ENCODE measurements around the gene INCENP. TPM values are rescaled to one million over a fixed set of nuclear protein-coding genes. Genes with fewer than 3 reads are reported as not detected.
"Not testable (repeated sequence)": the region's sequence is repeated elsewhere in the genome, so short reads cannot be mapped to it uniquely, and the experiment has no call there.

INCENP gene
- total RNA-seq, 1 experiment from 2014 or later, result 86.6 TPM

DNA sequence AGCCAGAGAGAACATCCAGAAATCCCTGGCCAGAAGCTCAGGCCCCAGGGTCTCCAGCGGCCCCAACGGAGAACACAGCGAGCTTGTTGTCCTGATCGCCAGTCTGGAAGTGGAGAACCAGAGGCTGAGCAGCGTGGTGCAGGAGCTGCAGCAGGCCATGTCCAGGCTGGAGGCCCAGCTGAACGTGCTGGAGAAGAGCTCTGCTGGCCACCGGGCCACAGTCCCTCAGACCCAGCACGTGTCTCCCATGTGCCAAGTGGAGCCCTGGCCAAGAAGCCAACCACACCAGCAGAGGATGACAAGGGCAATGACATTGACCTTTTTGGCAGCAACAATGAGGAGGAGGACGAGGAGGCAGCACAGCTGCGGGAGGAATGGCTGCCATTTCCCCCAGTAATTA, 45.6 kb downstream of the INCENP start:
- no peak for DNase-seq (ENCODE audit: low read depth)

DNA sequence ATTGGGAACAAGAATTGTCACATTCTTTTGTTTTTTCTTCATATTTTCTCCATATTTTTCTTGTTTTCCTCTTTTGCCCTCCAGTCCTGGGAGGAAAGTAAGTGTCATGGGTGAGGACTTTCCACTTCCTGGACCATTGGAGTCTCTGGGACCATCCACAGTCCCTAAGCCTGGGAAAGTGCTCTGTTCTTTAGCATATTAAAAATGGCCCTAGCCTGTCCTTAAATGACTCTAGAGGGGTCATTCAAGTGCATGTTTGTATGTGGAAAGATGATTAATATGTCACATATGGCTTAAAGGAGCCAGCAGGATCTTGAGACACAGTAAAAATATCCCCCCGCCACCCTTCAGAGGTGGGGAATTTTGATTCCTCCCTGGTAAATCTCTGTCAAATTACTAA, 46.1 kb downstream of the INCENP start:
- DNase-seq (ENCODE audit: low read depth), result no peak

DNA sequence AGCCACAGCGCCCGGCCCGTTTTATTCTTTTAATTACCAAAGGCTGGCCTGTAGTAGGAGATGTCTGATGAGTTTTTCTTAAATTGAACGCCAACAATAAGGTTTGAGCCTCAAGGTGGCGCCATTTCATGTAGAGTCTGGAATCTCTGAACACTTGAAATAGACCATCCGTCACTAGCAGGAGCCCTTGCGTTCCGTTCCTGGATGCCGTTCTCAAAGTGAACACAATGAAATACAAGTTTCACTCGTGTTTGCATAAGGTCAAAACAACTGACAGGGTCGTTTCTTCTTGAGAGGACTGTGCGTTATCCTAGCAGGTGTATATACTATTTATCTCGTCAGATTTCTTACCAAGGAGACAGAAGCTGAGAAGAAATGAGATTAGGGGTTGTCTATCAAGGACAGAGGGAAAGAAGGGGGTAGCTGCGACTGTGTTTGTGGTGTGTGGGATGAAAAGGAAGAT, 47.5 kb downstream of the INCENP start:
- DNase-seq (ENCODE audit: low read depth), result peak; percentile 74

DNA sequence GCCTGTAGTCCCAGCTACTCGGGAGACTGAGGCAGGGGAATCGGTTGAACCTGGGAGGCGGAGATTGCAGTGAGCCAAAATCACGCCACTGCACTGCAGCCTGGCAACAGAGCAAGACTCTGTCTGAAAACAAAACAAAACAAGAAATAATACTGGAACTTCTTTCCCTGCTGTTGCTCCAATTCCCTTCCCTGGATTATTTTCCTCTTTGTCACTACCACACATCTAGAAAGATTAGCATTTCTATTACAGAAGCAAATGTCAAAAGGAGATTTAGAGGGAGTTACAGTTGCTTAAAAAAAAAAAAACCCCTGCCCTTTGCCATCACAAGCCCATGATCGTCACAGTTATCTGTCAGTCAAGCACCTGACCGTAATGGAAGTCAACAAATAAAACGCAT, 48.5 kb downstream of the INCENP start:
- DNase-seq (ENCODE audit: low read depth), result no peak

DNA sequence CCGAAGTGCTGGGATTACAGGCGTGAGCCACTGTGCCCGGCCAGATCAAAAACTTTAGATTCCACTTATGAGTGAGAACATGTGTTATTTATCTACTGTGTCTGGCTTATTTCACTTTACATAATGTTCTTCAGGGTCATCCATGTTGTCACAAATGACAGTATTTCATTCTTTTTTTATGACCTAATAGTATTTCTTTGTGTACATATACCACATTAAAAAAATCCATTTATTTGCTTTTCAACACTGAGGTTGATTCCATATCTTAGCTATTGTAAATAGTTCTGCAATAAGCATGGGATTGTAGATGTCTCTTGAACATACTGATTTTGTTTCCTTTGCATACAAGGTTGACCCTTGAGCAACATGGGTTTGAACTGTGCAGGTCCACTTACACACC, 53.0 kb downstream of the INCENP start:
- DNase-seq (ENCODE audit: low read depth), result no peak

DNA sequence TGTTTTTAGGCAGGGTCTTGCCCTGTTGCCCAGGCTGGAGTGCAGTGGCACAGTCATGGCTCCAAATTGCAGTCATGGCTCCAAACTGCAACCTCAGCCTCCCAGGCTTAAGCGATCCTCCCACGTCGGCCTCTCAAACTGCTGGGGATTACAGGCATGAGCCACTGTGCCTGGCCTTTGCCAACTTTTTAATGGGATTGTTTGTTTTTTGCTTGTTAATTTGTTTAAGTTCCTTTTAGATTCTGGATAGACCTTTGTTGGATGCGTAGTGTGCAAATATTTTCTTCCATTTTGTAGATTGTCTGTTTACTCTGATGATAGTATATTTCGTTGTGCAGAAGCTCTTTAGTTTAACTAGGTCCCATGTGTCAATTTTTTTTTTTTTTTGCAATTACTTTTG, 56.2 kb downstream of the INCENP start:
- no peak for DNase-seq (ENCODE audit: low read depth)

DNA sequence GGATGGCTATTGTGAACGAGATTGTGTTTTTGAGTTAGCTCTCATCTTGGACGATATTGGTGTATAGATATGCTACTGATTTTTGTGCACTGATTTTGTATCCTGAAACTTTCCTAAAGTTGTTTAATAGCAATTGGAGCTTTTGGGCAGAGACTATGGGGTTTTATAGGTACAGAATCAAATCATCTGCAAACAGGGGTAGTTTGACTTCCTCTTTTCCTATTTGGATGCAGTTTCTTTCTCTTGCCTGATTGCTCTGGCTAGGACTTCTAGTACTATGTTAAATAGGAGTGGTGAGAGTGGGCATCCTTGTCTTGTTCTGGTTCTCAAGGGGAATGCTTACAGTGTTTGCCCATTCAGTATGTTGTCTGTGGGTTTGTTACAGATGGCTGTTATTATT, 57.3 kb downstream of the INCENP start:
- no peak for DNase-seq (ENCODE audit: low read depth)

DNA sequence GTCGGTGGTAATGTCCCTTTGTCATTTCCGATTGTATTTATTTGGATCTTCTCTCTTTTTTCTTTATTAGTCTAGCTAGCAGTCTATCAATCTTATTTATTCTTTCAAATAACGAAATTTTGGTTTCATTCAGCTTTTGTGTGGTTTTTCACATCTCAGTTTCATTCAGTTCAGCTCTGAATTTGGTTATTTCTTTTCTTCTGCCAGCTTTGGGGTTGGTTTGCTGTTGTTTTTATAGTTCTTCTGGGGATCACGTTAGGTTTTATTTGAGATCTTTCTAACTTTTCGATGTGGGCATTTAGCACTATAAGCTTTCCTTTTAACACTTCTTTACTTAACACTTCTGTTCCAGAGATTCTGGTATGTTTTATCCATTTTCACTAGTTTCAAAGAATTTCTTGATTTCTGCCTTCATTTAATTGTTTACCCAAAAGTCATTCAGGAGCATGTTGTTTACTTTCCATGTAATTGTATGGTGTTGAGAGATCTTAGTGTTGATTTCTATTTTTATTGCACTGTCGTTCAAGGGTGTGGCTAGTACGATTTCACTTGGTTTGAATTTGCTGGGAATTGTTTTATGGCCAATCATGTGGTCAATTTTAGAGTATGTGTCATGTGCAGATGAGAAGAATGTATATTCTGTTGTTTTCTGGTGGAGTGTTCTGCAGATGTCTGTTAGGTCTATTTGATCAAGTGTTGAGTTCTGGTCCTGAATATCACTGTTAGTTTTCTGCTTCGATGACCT, 58.5 kb downstream of the INCENP start:
- DNase-seq (ENCODE audit: low read depth), result no peak

DNA sequence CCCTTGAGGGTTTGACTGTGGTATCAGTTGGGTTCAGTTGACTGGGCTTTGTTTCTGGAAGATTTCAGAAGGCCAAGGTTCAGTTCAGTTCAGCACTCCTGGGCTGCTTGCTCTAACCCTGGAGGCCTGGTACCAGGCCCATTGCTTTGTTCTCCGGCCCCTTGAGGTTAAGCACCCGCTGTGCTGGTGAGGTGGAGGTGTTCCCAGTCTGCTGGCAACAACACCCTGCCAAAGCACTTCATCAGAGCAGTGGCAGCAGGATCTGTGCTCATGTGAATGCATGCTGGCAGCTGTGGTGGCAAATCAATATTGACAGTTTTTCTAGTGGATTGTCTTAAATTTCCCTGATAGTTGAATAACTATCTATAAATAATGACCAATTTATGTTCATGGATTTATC, 62.4 kb downstream of the INCENP start:
- DNase-seq (ENCODE audit: low read depth), result no peak

DNA sequence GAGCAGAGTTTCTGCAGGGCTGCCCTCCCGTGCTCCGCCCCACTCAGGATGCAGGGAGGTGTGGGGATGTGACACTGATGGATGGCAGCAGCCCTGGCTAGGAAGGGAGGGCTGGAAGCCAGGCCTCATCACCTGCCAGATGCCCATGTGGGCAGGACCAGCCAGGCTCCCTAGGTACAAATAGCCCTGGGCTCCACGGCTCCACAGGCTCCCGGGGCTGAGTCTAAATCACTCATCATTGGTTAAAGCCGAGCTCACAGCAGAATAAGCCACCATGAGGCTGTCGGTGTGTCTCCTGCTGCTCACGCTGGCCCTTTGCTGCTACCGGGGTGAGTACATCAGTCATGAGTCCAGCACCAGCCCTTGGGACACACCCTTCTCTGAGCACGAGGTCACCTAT, 66.2 kb downstream of the INCENP start, which contains the start of gene SCGB1D1:
Gene SCGB1D1, plus strand, starts transcription at position 206 of the 400 bp plus-strand sequence. Its CDS starts 69 bp downstream, at position 275.
- DNase-seq (ENCODE audit: low read depth), result no peak

DNA sequence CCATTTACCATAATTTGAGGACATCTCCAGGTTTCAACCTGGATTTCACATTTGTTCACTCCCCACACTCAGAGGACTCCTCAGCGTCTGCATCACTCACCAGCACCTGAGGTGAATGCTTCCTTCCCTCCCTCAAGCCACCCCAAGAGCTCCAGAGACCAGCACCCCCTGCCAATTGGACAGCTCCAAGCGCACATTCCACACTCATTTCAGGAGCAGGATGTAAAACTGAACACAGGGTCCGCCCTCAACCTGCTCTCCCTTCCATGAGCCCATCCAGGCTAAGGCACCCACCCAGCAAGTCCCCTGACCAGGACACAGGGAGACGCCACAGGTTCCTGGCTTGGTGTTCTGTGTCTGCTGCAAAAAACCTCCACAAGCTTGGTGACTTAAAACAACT, 70.1 kb downstream of the INCENP start:
- DNase-seq (ENCODE audit: low read depth), result no peak

DNA sequence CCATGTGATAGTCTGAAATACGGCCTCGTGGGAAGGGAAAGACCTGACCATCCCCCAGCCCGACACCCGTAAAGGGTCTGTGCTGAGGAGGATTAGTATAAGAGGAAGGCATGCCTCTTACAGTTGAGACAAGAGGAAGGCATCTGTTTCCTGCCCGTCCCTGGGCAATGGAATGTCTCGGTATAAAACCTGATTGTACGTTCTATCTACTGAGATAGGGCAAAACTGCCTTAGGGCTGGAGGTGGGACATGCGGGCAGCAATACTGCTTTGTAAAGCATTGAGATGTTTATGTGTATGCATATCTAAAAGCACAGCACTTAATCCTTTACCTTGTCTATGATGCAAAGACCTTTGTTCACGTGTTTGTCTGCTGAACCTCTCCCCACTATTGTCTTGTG, 71.2 kb downstream of the INCENP start:
- DNase-seq (ENCODE audit: low read depth), result not testable (repeated sequence)

DNA sequence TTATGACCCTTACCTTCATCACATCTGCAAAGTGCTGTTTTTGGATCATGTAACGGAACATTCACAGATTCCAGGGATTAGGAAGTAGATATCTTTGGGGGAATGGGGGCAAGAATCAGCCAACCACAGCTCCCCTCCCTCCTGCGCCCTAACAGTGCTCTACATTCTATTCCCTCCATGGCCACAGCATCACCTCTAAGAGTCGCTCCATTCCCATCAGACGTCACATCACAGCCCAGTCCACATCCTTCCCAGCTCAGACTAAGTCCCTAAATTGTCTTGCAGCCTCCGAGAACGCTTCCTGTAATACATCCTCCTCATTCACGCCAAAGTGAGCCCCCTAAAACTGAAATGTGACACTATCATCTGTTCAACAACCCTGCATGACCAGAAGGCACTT, 72.1 kb downstream of the INCENP start:
- no peak for DNase-seq (ENCODE audit: low read depth)

DNA sequence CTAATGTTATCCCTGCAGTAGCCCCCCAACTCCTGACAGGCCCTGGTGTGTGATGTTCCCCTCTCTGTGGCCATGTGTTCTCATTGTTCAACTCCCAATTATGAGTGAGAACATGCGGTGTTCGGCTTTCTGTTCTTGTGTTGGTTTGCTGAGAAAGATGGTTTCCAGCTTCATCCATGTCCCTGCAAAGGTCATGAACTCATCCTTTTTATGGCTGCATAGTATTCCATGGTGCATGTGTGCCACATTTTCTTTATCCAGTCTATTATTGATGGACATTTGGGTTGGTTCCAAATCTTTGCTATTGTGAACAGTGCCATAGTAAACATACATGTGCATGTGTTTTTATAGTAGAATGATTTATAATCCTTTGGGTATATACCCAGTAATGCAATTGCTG, 73.6 kb downstream of the INCENP start:
- DNase-seq (ENCODE audit: low read depth), result not testable (repeated sequence)

DNA sequence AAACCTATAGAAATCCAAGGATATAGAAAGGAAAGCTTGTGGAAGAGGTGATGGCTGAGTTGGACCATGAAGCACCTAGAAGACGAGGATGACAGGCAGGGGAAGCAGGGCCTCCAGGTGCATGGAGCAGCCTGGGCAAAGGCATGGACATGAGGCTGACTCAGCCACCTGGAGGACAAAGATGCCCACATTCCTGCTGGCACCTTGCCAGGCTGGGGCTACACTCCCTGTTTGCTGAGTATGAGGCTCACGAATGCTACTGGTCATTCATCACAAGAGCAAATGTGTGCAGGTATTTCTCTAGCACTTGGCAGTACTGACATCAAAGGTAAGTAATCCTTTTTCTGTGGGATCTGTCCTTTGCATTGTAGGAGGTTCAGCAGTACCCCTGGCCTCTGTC, 77.6 kb downstream of the INCENP start:
- no peak for DNase-seq (ENCODE audit: low read depth)

Other genes starting within 250 kb of the INCENP start
- gene FADS3, start 232.5 kb upstream of the INCENP start, total RNA-seq (2014; rRNA removed), result 293 and 313 TPM in 2 replicates
- gene RAB3IL1, start 206.4 kb upstream of the INCENP start, total RNA-seq (2014; rRNA removed), result 2.4 and 4.8 TPM in 2 replicates
- 3.5 and 7.1 TPM in 2 replicates for gene BEST1, start 173.7 kb upstream of the INCENP start, total RNA-seq (2014; rRNA removed)
- 718 and 1,060 TPM in 2 replicates for gene FTH1, start 156.4 kb upstream of the INCENP start, total RNA-seq (2014; rRNA removed)
- gene SCGB1D1, start 66.2 kb downstream of the INCENP start, total RNA-seq (2014; rRNA removed), result not detected in 2 replicates
- not detected in 2 replicates for gene SCGB2A1, start 84.7 kb downstream of the INCENP start, total RNA-seq (2014; rRNA removed)
- gene SCGB1D2, start 118.2 kb downstream of the INCENP start, total RNA-seq (2014; rRNA removed), result not detected in 2 replicates
- gene SCGB2A2, start 146.1 kb downstream of the INCENP start, total RNA-seq (2014; rRNA removed), result not detected in 2 replicates
- not detected in 2 replicates for gene SCGB1D4, start 175.1 kb downstream of the INCENP start, total RNA-seq (2014; rRNA removed)
- gene ASRGL1, start 213.4 kb downstream of the INCENP start, total RNA-seq (2014; rRNA removed), result 0.32 TPM in 1 of 2 replicates, not detected in the other

Measured in LHCN-M2 (cell line).